Fibroblast of mammary gland (primary cell): ENCODE data around the gene GALK1.
"Not testable (repeated sequence)": the region's sequence is repeated elsewhere in the genome, so short reads cannot be mapped to it uniquely, and the experiment has no call there.

ENCODE experiments used
- DNase-seq: peaks from one replicate; pipeline ENCODE4 v3.0.0-alpha.2; 2010; ENCODE audit warnings: low read depth
- H3K4me3 ChIP-seq: 2 replicates; pipeline ENCODE4 v1.5.1; 2011; ENCODE audit warnings: low read depth, mild to moderate bottlenecking, low read length, moderate library complexity; ENCODE audit not compliant: control insufficient read depth
- TF ChIP-seq, protein P1 (sequence below): conservative IDR thresholded peaks from 2 replicates; pipeline ENCODE4 v1.5.1; 2011; ENCODE audit warnings: low read depth, low read length, inconsistent platforms; ENCODE audit not compliant: control insufficient read depth, insufficient read depth

The GALK1 gene

DNA sequence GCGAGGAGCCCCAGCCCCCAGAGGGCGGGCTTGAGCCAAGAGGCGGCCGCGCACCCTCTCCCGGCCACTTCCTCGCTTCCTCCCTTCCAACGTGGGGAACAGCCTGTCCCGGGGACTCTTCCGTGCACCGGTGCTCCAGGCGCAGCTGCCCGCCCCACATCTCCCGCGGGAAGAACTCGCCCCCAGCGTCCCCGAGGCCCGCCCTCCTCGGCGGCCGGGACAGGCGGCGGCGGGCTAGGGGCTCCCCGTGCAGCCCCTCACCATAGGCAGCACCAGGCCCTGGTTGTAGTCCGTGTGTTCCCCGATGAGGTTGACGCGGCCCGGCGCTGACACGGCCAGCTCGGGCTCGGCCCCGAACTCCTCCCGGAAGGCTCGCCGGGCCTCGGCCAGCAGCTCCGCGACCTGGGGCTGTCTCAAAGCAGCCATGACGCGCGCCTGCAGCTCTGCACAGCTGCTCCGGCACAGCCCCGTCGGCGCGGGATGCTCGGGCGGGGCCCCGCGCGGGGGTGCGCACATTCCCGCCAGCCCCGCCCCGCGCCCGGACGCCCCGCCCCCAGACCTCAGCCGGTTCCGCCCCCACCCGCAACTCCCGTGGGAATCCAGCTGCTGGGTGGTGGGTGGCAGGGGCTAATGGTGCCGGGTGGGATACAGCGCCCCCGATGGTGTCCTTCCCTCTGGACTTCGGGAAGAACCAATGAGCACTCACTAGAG, at the start of gene GALK1:
Gene GALK1, minus strand, starts transcription at position 482 of the 711 bp plus-strand sequence. Its CDS starts 56 bp downstream, at position 426.
- peak within 1 kb of the TSS; percentile 49 for H3K4me3 ChIP-seq
- DNase-seq = peak; percentile 60
- TF ChIP-seq, protein P1, sequence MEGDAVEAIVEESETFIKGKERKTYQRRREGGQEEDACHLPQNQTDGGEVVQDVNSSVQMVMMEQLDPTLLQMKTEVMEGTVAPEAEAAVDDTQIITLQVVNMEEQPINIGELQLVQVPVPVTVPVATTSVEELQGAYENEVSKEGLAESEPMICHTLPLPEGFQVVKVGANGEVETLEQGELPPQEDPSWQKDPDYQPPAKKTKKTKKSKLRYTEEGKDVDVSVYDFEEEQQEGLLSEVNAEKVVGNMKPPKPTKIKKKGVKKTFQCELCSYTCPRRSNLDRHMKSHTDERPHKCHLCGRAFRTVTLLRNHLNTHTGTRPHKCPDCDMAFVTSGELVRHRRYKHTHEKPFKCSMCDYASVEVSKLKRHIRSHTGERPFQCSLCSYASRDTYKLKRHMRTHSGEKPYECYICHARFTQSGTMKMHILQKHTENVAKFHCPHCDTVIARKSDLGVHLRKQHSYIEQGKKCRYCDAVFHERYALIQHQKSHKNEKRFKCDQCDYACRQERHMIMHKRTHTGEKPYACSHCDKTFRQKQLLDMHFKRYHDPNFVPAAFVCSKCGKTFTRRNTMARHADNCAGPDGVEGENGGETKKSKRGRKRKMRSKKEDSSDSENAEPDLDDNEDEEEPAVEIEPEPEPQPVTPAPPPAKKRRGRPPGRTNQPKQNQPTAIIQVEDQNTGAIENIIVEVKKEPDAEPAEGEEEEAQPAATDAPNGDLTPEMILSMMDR = peak; percentile 52

DNA sequence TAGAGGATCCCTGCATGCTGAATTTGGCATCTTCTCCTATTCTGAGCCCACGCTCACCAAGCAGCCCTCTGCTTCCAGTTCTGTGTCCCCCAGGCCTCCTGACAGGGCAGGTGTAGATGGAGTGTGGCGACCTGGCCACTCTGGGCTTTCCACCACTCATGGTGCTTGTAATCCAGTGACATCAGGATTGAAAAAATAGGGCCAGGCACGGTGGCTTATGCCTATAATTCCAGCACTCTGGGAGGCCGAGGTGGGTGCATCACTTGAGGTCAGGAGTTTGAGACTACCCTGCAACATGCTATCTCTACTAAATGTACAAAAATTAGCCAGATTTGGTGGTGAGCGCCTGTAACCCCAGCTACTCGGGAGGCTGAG, 49.0 kb upstream of the GALK1 start:
- no peak overlapping the region for H3K4me3 ChIP-seq
- DNase-seq = no peak
- TF ChIP-seq, protein P1 = no peak

DNA sequence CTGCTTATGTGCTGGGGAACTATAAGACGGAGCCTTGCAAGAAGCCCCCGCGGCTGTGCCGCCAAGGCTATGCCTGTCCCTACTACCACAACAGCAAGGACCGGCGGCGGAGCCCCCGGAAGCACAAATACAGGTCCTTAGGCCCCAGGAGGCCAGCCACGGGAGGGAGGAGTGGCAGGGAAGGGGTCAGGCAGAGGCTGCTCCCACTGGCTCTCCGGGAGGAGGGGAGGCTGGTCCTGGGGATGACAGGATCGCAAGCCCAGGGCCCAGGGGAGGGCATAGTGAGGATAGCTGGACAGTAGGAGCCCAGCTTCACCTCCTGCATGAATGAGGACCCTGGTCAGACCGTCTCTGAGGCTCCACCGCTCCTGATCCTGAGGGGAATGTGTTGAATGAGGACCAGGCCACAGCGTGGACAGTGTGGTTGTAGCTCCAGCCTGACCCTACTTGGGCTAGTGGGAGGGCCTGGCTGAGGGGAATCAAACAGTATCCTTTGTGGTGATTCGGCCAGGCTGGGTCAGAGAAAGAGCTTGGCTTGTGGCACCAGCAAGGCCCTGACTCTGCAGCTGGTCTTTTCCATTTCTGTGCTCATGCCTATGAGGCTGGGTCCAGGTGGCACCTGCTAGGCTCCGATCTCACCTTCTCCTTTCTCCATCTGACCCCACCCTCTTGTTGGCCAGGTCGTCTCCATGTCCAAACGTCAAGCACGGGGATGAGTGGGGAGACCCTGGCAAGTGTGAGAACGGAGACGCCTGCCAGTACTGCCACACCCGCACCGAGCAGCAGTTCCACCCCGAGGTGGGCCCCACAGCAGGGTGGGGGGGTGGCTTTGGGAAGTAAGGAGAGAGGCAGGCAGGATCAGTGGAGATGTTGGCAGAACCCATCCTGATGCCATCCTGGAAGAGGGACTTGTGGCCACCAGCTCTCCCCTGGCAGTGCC, 48.4 kb upstream of the GALK1 start:
- H3K4me3 ChIP-seq = no peak overlapping the region
- TF ChIP-seq, protein P1 = no peak
- DNase-seq = no peak

DNA sequence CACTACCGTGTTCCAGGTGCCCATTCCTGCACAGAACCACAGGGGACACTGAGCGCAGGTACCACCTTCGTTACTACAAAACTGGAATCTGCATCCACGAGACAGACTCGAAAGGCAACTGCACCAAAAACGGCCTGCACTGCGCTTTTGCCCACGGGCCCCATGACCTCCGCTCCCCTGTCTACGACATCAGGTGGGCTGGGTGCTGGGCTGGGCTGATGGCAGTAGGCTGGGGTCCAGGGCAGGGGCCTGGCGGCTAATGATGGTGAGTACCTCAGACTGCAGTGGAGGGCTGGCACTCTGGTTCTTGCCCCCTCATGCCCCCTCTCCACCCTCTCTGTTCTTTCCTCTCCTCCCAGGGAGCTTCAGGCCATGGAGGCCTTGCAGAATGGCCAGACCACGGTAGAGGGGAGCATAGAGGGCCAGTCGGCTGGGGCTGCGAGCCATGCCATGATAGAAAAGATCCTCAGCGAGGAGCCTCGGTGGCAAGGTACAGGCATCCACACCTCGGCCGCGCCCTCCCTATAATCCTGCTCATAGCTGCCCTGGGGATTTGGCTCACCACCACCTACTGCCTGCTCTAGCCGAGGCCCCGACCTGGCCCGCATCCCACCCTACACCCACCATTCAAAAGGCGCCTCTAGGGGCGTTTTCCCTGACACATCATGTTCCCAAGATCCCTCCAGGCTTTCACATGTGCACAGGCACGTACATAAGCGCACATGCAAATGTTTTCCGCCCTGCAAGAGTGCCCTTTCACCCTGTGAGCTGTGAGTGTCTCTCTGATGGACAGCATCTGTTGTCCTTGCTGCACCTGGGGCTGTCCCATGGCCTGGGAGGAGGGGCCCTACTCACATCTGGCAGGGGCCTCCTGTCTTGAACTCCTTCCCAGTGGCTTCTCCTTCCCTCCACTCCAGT, 47.4 kb upstream of the GALK1 start:
- TF ChIP-seq, protein P1 = no peak
- no peak for DNase-seq
- H3K4me3 ChIP-seq = no peak overlapping the region

DNA sequence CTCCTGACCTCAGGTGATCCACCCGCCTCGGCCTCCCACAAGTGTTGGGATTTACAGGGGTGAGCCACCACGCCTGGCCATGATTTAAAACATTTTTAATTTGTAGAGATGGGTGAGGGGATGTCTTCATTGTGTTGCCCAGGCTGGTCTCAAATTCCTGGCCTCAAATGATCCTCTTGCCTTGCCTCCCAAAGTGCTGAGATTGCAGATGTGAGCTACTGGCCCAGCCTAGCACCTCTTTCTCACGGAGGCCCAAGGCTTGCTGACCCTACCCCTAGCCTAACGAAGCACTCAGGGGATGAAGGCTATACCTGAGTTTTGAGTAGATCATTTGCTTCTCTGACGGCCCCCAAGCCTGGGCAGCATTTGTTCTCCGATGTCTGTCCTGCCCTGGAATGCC, 46.2 kb upstream of the GALK1 start:
- no peak overlapping the region for H3K4me3 ChIP-seq
- TF ChIP-seq, protein P1 = no peak
- DNase-seq = no peak

DNA sequence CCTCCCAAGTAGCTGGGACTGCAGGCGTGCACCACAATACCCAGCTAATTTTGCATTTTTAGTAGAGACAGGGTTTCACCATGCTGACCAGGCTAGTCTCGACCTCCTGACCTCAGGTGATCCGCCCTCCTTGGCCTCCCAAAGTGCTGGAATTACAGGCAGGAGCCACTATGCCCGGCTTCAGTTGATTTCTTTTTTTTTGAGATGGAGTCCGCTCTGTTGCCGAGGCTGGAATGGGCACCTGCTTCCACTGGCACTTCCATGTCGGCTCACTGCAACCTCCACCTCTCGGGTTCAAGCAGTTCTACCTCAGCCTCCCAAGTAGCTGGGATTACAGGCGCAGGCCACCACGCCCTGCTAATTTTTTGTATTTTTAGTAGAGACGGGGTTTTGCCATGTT, 45.8 kb upstream of the GALK1 start:
- DNase-seq, H3K4me3 ChIP-seq: not testable (repeated sequence)
